ENCODE measurements around the gene LETM1.

GRCh38 chr4:1851575-1852410 lies 4.2 kb downstream of the LETM1 start:
- no peak for TF ChIP-seq CTCF (conservative IDR thresholded peaks at IDR 0.05; ENCODE audit: low read length)
- no peak for TF ChIP-seq EZH2phosphoT487 (IDR thresholded peaks at IDR 0.05; ENCODE audit: borderline replicate concordance, low read depth, low read length)

Data from OCI-LY7 (cell line).